CD14-positive monocyte (primary cell): ENCODE data around the gene CACNA1G. TPM values are rescaled to one million over a fixed set of nuclear protein-coding genes. Genes with fewer than 3 reads are reported as not detected.

Source experiments
- DNase-seq, 3 donors: peaks; one replicate each; pipeline ENCODE4 v3.0.0-alpha.2; 2011 to 2022
- H2AFZ ChIP-seq: 2 replicates; pipeline ENCODE4 v1.6.0; 2012; ENCODE audit warnings: mild to moderate bottlenecking, low read depth, low read length, inconsistent platforms; ENCODE audit not compliant: insufficient read depth, poor library complexity, severe bottlenecking
- H3K27ac ChIP-seq, 2 donors: 1 replicate in 1 of 2; 2 replicates in 1 of 2; pipeline ENCODE4 v1.5.1; 2012 to 2013; ENCODE audit warnings: low read length in 2 of 2, control low read depth in 1 of 2, inconsistent platforms in 1 of 2, low read depth in 1 of 2, mild to moderate bottlenecking in 1 of 2
- H3K27me3 ChIP-seq, 2 donors: one replicate each; pipeline versions ENCODE4 v1.6.0 to v1.6.1; 2011 to 2013; ENCODE audit warnings: low read length in 2 of 2; ENCODE audit not compliant: control insufficient read depth in 2 of 2, insufficient read depth in 2 of 2
- H3K36me3 ChIP-seq, 2 donors: replicated peaks in 1 of 2; 1 replicate in 1 of 2; 2 replicates in 1 of 2; pipeline versions ENCODE4 v1.5.1 to v1.6.1; 2012 to 2013; ENCODE audit warnings: low read length in 2 of 2, control low read depth in 1 of 2, inconsistent platforms in 1 of 2, mild to moderate bottlenecking in 1 of 2; ENCODE audit not compliant: insufficient read depth in 2 of 2, control insufficient read depth in 1 of 2
- H3K4me1 ChIP-seq, 2 donors: 1 replicate in 1 of 2; 2 replicates in 1 of 2; pipeline versions ENCODE4 v1.5.1 to v1.6.1; 2012 to 2013; ENCODE audit warnings: low read length in 2 of 2, control low read depth in 1 of 2, inconsistent platforms in 1 of 2, mild to moderate bottlenecking in 1 of 2, moderate library complexity in 1 of 2; ENCODE audit not compliant: insufficient read depth in 2 of 2, control insufficient read depth in 1 of 2
- H3K4me2 ChIP-seq: replicated peaks from 2 replicates; pipeline ENCODE3; 2012; ENCODE audit warnings: low read length, moderate library complexity, mild to moderate bottlenecking; ENCODE audit not compliant: poor library complexity, severe bottlenecking; ENCODE audit errors: extremely low read depth
- H3K4me3 ChIP-seq, 3 experiments: fragments of 200-600 bp in 1 of 3; sonication (generic) in 1 of 3; replicated peaks in 1 of 3; 1 replicate in 2 of 3; 2 replicates in 1 of 3; pipeline ENCODE4 v1.5.1; 2011 to 2013; ENCODE audit warnings: low read length in 3 of 3, mild to moderate bottlenecking in 3 of 3, control low read depth in 2 of 3, low read depth in 2 of 3, inconsistent platforms in 1 of 3, moderate library complexity in 1 of 3
- H3K79me2 ChIP-seq: 2 replicates; pipeline ENCODE4 v1.6.0; 2012; ENCODE audit warnings: mild to moderate bottlenecking, control low read depth, inconsistent platforms, low read length, moderate library complexity; ENCODE audit not compliant: insufficient read depth
- H3K9ac ChIP-seq: 2 replicates; pipeline ENCODE4 v1.6.0; 2017; ENCODE audit warnings: low read length, mild to moderate bottlenecking; ENCODE audit not compliant: insufficient read depth, poor library complexity, severe bottlenecking
- H3K9me3 ChIP-seq, 2 donors: replicated peaks in 1 of 2; 1 replicate in 1 of 2; 2 replicates in 1 of 2; pipeline versions ENCODE4 v1.5.1 to v1.6.1; 2012 to 2013; ENCODE audit warnings: low read length in 2 of 2, control low read depth in 1 of 2; ENCODE audit not compliant: control insufficient read depth in 1 of 2, insufficient read depth in 1 of 2
- H4K20me1 ChIP-seq: 2 replicates; pipeline ENCODE4 v1.6.0; 2012; ENCODE audit warnings: mild to moderate bottlenecking, low read length, control low read depth, moderate library complexity; ENCODE audit not compliant: insufficient read depth
- H3K27ac Mint-ChIP-seq, 7 donors: one replicate each; pipeline ENCODE4 v1.8.0; 2020; ENCODE audit warnings: mild to moderate bottlenecking in 7 of 7, mixed read lengths in 7 of 7, moderate library complexity in 6 of 7, inconsistent platforms in 2 of 7
- H3K27me3 Mint-ChIP-seq, 3 donors: one replicate each; pipeline ENCODE4 v1.8.0; 2021 to 2022; ENCODE audit warnings: low read depth in 3 of 3, mild to moderate bottlenecking in 3 of 3, mixed read lengths in 3 of 3, moderate library complexity in 3 of 3, inconsistent platforms in 1 of 3
- H3K36me3 Mint-ChIP-seq, 2 donors: one replicate each; pipeline ENCODE4 v1.8.0; 2020; ENCODE audit warnings: mixed read lengths in 2 of 2, inconsistent platforms in 1 of 2, mild to moderate bottlenecking in 1 of 2
- H3K4me1 Mint-ChIP-seq: one replicate; pipeline ENCODE4 v1.8.0; 2020; ENCODE audit warnings: mild to moderate bottlenecking, mixed read lengths
- H3K4me3 Mint-ChIP-seq, 2 donors: one replicate each; pipeline ENCODE4 v1.8.0; 2020; ENCODE audit warnings: mild to moderate bottlenecking in 2 of 2, mixed read lengths in 2 of 2, moderate library complexity in 1 of 2
- H3K9me3 Mint-ChIP-seq, 7 donors: one replicate each; pipeline ENCODE4 v1.8.0; 2020 to 2022; ENCODE audit warnings: mixed read lengths in 7 of 7, mild to moderate bottlenecking in 6 of 7, moderate library complexity in 6 of 7, inconsistent platforms in 2 of 7
- CTCF ChIP-seq: fragments of 200-600 bp; IDR thresholded peaks from one replicate; pipeline ENCODE4 v1.8.0; 2022; ENCODE audit warnings: antibody characterized with exemption, mild to moderate bottlenecking
- WGBS: methylation state at CpG from one replicate; pipeline ENCODE4 v1.1.5; 2013; ENCODE audit warnings: missing lambda C conversion rate; ENCODE audit not compliant: insufficient coverage; 5-methylcytosine and 5-hydroxymethylcytosine counted together
- intact Hi-C, 2 donors: fragments of 100-400 bp; cut with micrococcal nuclease; formaldehyde crosslinking; loops; one replicate each; pipeline versions ENCODE4 v1.15.0 to v1.15.1; 2023
- polyA plus RNA-seq, 3 donors: library from polyadenylated mRNA; depleted of rRNA in 1 of 3; unstranded in 2 of 3; stranded (reverse) in 1 of 3; fragments of 300-500 nt in 2 of 3; fragments of >200 nt in 1 of 3; fragmentation: Illumina TruSeq in 2 of 3; gene quantifications; 1 replicate in 2 of 3; 2 replicates in 1 of 3; pipeline ENCODE4 v1.2.3, GENCODE V29; 2012 to 2021

Gene CACNA1G
- polyA plus RNA-seq, 3 donors: 0.03 TPM; not detected in 2

GRCh38 chr17:50523208-50523607, 37.3 kb upstream of the CACNA1G start:
- H3K27me3 Mint-ChIP-seq: peaks cover 1 to 3% (median 2%) of the 10 kb centered on the region in 3 donors
- H3K27me3 ChIP-seq: no peaks in the 10 kb centered on the region
- no peak for DNase-seq
- no peak overlapping the region for H3K4me3 ChIP-seq
- no peak overlapping the region for H3K4me2 ChIP-seq
- no peak overlapping the region for H3K27ac ChIP-seq
- no CpG with 5 or more reads among the region's 2 CpGs for WGBS
- no peak for TF ChIP-seq CTCF
- H3K79me2 ChIP-seq: no peaks in the 10 kb centered on the region
- peaks cover 6% of the 10 kb centered on the region for H3K4me1 Mint-ChIP-seq
- H3K36me3 ChIP-seq: no peaks in the 10 kb centered on the region
- H3K27ac Mint-ChIP-seq: no peak overlapping the region
- H2AFZ ChIP-seq: no peak overlapping the region
- intact Hi-C loops: no loop called here
- no peaks in the 10 kb centered on the region for H3K36me3 Mint-ChIP-seq
- H3K4me1 ChIP-seq: peaks cover 7 to 10% of the 10 kb centered on the region in 2 donors
- no peaks in the 10 kb centered on the region for H3K9me3 ChIP-seq
- no peaks in the 10 kb centered on the region for H3K9me3 Mint-ChIP-seq
- no peak overlapping the region for H3K9ac ChIP-seq
- H3K4me3 Mint-ChIP-seq: no peak overlapping the region
- H4K20me1 ChIP-seq: no peaks in the 10 kb centered on the region

- no peak for TF ChIP-seq CTCF
- no peak overlapping the region for H3K27ac Mint-ChIP-seq
- H3K9me3 Mint-ChIP-seq: no peaks in the 10 kb centered on the region
- H3K4me2 ChIP-seq: no peak overlapping the region
- H3K27ac ChIP-seq: no peak overlapping the region
- H3K9me3 ChIP-seq: no peaks in the 10 kb centered on the region
- H3K27me3 ChIP-seq: no peaks in the 10 kb centered on the region
- WGBS: 96% methylated on average over 17 of the region's 18 CpGs
- H4K20me1 ChIP-seq: no peaks in the 10 kb centered on the region
- no peak overlapping the region for H3K4me3 ChIP-seq
- H3K4me1 Mint-ChIP-seq: peaks cover 6% of the 10 kb centered on the region
- H3K79me2 ChIP-seq: no peaks in the 10 kb centered on the region
- H2AFZ ChIP-seq: no peak overlapping the region
- H3K36me3 Mint-ChIP-seq: no peaks in the 10 kb centered on the region
- no peak for DNase-seq
- intact Hi-C loops: no loop called here
- peaks cover 7 to 10% of the 10 kb centered on the region in 2 donors for H3K4me1 ChIP-seq
- H3K4me3 Mint-ChIP-seq: no peak overlapping the region
- H3K9ac ChIP-seq: no peak overlapping the region
- no peaks in the 10 kb centered on the region for H3K36me3 ChIP-seq
- peaks cover 2 to 5% (median 4%) of the 10 kb centered on the region in 3 donors for H3K27me3 Mint-ChIP-seq
Observed at GRCh38 chr17:50524838-50525237, 35.7 kb upstream of the CACNA1G start.
